IPS-20b (cell line): ENCODE results near the gene TAF11L9.
"Not testable (repeated sequence)": the region's sequence is repeated elsewhere in the genome, so short reads cannot be mapped to it uniquely, and the experiment has no call there.

ENCODE experiments used
- H3K27ac ChIP-seq: one replicate; pipeline ENCODE4 v1.5.1; 2013; ENCODE audit warnings: low read length
- H3K27me3 ChIP-seq: 2 replicates; pipeline ENCODE4 v1.6.1; 2013; ENCODE audit warnings: mild to moderate bottlenecking, low read length, inconsistent platforms; ENCODE audit not compliant: insufficient read depth
- H3K36me3 ChIP-seq: 2 replicates; pipeline ENCODE4 v1.6.1; 2013; ENCODE audit warnings: low read depth, mild to moderate bottlenecking, inconsistent platforms, low read length, moderate library complexity; ENCODE audit not compliant: insufficient read depth
- H3K4me1 ChIP-seq: 2 replicates; pipeline ENCODE4 v1.6.1; 2013; ENCODE audit warnings: mild to moderate bottlenecking, control low read depth, inconsistent platforms, low read length, moderate library complexity; ENCODE audit not compliant: insufficient read depth
- H3K4me3 ChIP-seq: 2 replicates; pipeline ENCODE4 v1.5.1; 2013; ENCODE audit warnings: mild to moderate bottlenecking, low read length, inconsistent platforms
- H3K9ac ChIP-seq: 2 replicates; pipeline ENCODE4 v1.6.1; 2013; ENCODE audit warnings: low read depth, mild to moderate bottlenecking, inconsistent platforms, low read length, moderate library complexity
- H3K9me3 ChIP-seq: 2 replicates; pipeline ENCODE4 v1.6.1; 2013; ENCODE audit warnings: mild to moderate bottlenecking, low read depth, low read length, inconsistent platforms; ENCODE audit not compliant: insufficient read depth

TAF11L9 gene

DNA sequence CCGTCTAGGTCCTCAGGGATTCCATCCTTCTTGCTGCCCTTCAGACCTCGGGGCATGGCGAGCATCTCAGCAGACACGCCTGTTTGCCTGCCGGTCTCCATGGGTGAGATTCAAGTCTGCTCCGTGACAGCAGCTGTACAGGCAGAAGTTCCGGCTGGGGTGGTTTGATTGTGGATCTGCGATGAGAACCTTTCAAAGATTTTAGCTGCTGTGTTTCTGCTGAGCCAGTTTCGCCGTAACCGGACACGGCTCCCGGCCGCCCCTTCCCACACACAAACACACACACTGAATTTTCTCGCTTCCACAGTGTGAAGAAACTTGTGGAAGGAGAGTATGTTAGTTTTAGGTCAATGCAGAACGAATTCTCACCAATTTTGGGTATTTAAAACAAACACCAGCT, 3.3 kb downstream of the TAF11L9 start, which contains the start of gene TAF11L8:
TSS of gene TAF11L8 (minus strand) at position 101 of the 400 bp plus-strand sequence.
- H3K4me3 ChIP-seq, H3K4me1 ChIP-seq, H3K9ac ChIP-seq: not testable (repeated sequence)

DNA sequence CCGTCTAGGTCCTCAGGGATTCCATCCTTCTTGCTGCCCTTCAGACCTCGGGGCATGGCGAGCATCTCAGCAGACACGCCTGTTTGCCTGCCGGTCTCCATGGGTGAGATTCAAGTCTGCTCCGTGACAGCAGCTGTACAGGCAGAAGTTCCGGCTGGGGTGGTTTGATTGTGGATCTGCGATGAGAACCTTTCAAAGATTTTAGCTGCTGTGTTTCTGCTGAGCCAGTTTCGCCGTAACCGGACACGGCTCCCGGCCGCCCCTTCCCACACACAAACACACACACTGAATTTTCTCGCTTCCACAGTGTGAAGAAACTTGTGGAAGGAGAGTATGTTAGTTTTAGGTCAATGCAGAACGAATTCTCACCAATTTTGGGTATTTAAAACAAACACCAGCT, 8.5 kb downstream of the TAF11L9 start, which contains the start of gene TAF11L7:
TSS of gene TAF11L7 (minus strand) at position 101 of the 400 bp plus-strand sequence.
- not testable (repeated sequence) for H3K27ac ChIP-seq, H3K4me3 ChIP-seq, H3K27me3 ChIP-seq, H3K36me3 ChIP-seq, H3K9ac ChIP-seq, H3K4me1 ChIP-seq, H3K9me3 ChIP-seq

More for the DNA sequence above, 3.3 kb downstream of the TAF11L9 start, which contains the start of gene TAF11L8:
- not testable (repeated sequence) for H3K27ac ChIP-seq, H3K9me3 ChIP-seq, H3K27me3 ChIP-seq, H3K36me3 ChIP-seq
